GM23338 (cell line): ENCODE measurements around the gene WASF2. TPM values are rescaled to one million over a fixed set of nuclear protein-coding genes. Genes with fewer than 3 reads are reported as not detected.
A peak's percentile ranks its signal among the peaks of the same experiment; 100 is the strongest.

Source experiments
- ATAC-seq: fragments of 200-7000 bp; cut with Tn5 transposase; 3 replicates; pipeline ENCODE4 v1.9.1; 2020
- DNase-seq: peaks from one replicate; pipeline ENCODE4 v3.0.0-alpha.2; 2015; ENCODE audit warnings: low spot score
- H2AFZ ChIP-seq: fragments of 200-600 bp; sonication (generic); 2 replicates; pipeline ENCODE4 v1.8.0; 2016; ENCODE audit warnings: antibody characterized with exemption, mild to moderate bottlenecking, moderate library complexity
- H3F3A ChIP-seq: fragments of 200-600 bp; sonication (generic); replicated peaks from 2 replicates; pipeline ENCODE4 v1.8.0; 2017; ENCODE audit warnings: antibody characterized with exemption, mixed run types, low read depth
- H3K27ac ChIP-seq: fragments of 200-600 bp; sonication (generic); 2 replicates; pipeline ENCODE4 v1.6.1; 2016; ENCODE audit warnings: low read depth
- H3K27me3 ChIP-seq: fragments of 200-600 bp; sonication (generic); 2 replicates; pipeline ENCODE4 v1.8.0; 2016; ENCODE audit warnings: mild to moderate bottlenecking, mixed run types, moderate library complexity; ENCODE audit not compliant: insufficient read depth
- H3K36me3 ChIP-seq: fragments of 200-600 bp; sonication (generic); 2 replicates; pipeline ENCODE4 v1.8.0; 2016; ENCODE audit warnings: mild to moderate bottlenecking; ENCODE audit not compliant: insufficient read depth
- H3K4me1 ChIP-seq: fragments of 200-600 bp; sonication (generic); 2 replicates; pipeline ENCODE4 v1.8.0; 2016; ENCODE audit warnings: mild to moderate bottlenecking, moderate library complexity; ENCODE audit not compliant: insufficient read depth
- H3K4me2 ChIP-seq: fragments of 200-600 bp; sonication (generic); 2 replicates; pipeline ENCODE4 v1.7.1; 2017; ENCODE audit warnings: mixed run types
- H3K4me3 ChIP-seq: fragments of 200-600 bp; sonication (generic); 2 replicates; pipeline ENCODE4 v1.6.1; 2016; ENCODE audit warnings: mixed run types
- H3K79me2 ChIP-seq: fragments of 200-600 bp; sonication (generic); replicated peaks from 2 replicates; pipeline ENCODE4 v1.8.0; 2017; ENCODE audit warnings: mild to moderate bottlenecking; ENCODE audit not compliant: insufficient read depth
- H3K9me2 ChIP-seq: fragments of 200-600 bp; sonication (generic); 2 replicates; pipeline ENCODE4 v1.8.0; 2017; ENCODE audit not compliant: insufficient read depth
- H4K20me1 ChIP-seq: fragments of 200-600 bp; sonication (generic); replicated peaks from 2 replicates; pipeline ENCODE4 v1.8.0; 2017; ENCODE audit warnings: mild to moderate bottlenecking; ENCODE audit not compliant: insufficient read depth
- H3K27ac Mint-ChIP-seq: 2 replicates; pipeline ENCODE4 v1.8.0; 2020; ENCODE audit warnings: inconsistent platforms, mild to moderate bottlenecking, moderate library complexity, mixed read lengths
- H3K27me3 Mint-ChIP-seq: 3 replicates; pipeline ENCODE4 v1.8.0; 2022; ENCODE audit warnings: low read depth, mild to moderate bottlenecking, moderate library complexity, mixed read lengths, inconsistent platforms; ENCODE audit not compliant: insufficient read depth, poor library complexity
- H3K36me3 Mint-ChIP-seq: 3 replicates; pipeline ENCODE4 v1.8.0; 2021; ENCODE audit warnings: low read depth, mild to moderate bottlenecking, inconsistent platforms, moderate library complexity, mixed read lengths
- H3K4me1 Mint-ChIP-seq: 3 replicates; pipeline ENCODE4 v1.8.0; 2020; ENCODE audit warnings: mild to moderate bottlenecking, inconsistent platforms, mixed read lengths
- H3K4me3 Mint-ChIP-seq: 3 replicates; pipeline ENCODE4 v1.8.0; 2021; ENCODE audit warnings: moderate library complexity, mild to moderate bottlenecking, inconsistent platforms, mixed read lengths
- H3K9me3 Mint-ChIP-seq: 3 replicates; pipeline ENCODE4 v1.8.0; 2020; ENCODE audit warnings: moderate library complexity, mild to moderate bottlenecking, inconsistent platforms, mixed read lengths
- CREB1 ChIP-seq: fragments of 250-450 bp; sonication (Bioruptor Pico); IDR thresholded peaks from 2 replicates; pipeline ENCODE4 v1.5.0; 2020; ENCODE audit warnings: low read depth, mild to moderate bottlenecking, moderate library complexity
- CTCF ChIP-seq, 2 experiments: fragments of 200-600 bp in 1 of 2; sonication (generic) in 1 of 2; conservative IDR thresholded peaks; 2 replicates each; pipeline versions ENCODE4 v1.5.1 to v1.6.1; 2016 to 2017; ENCODE audit warnings: antibody characterized with exemption in 2 of 2, low read depth in 2 of 2, mild to moderate bottlenecking in 2 of 2, moderate library complexity in 1 of 2
- ETS1 ChIP-seq: IDR thresholded peaks from 2 replicates; pipeline ENCODE4 v1.6.1; 2016; ENCODE audit warnings: antibody characterized with exemption
- EZH2phosphoT487 ChIP-seq: fragments of 200-600 bp; sonication (generic); IDR thresholded peaks from one replicate; pipeline ENCODE4 v1.8.1; 2018; ENCODE audit warnings: antibody characterized with exemption; ENCODE audit not compliant: unreplicated experiment
- JUNB ChIP-seq: IDR thresholded peaks from one replicate; pipeline ENCODE4 v1.6.1; 2016; ENCODE audit warnings: antibody characterized with exemption; ENCODE audit not compliant: unreplicated experiment
- NANOG ChIP-seq: IDR thresholded peaks from 2 replicates; pipeline ENCODE4 v1.6.1; 2016; ENCODE audit warnings: antibody characterized with exemption, borderline replicate concordance
- POLR2AphosphoS5 ChIP-seq: IDR thresholded peaks from 2 replicates; pipeline ENCODE4 v1.6.1; 2016; ENCODE audit warnings: antibody characterized with exemption, low read depth
- STAT1 ChIP-seq: IDR thresholded peaks from one replicate; pipeline ENCODE4 v1.6.1; 2016; ENCODE audit warnings: antibody characterized with exemption; ENCODE audit not compliant: unreplicated experiment
- ZNF114 ChIP-seq: fragments of 250-450 bp; sonication (Bioruptor Pico); IDR thresholded peaks from 2 replicates; pipeline ENCODE4 v1.5.0; 2020; ENCODE audit warnings: mild to moderate bottlenecking, moderate library complexity
- ZNF331 ChIP-seq: fragments of 250-450 bp; sonication (Bioruptor Pico); IDR thresholded peaks from 2 replicates; pipeline ENCODE4 v1.5.0; 2020; ENCODE audit warnings: low read depth, mild to moderate bottlenecking, moderate library complexity
- polyA plus RNA-seq: library from polyadenylated mRNA; unstranded; fragments of >200 nt; fragmentation: Nextera tagmentation; extraction: Ambion mirVana; gene quantifications from 2 replicates; pipeline ENCODE4 v1.2.1, GENCODE V29; 2016
- total RNA-seq: library from RNA; depleted of rRNA; stranded (reverse); fragments of >200 nt; shearing (Covaris generic); gene quantifications from 2 replicates; pipeline ENCODE4 v1.2.3, GENCODE V29; 2014

WASF2 gene
- total and polyA plus RNA-seq, 2 experiments from 2014 or later, result 40.9 to 95.6 TPM

GRCh38 chr1:27527890-27528817, 38.2 kb upstream of the WASF2 start:
- peak overlapping the region; percentile 95 for H3K4me2 ChIP-seq
- peak overlapping the region; percentile 74 for H3K4me3 Mint-ChIP-seq
- H3K9me2 ChIP-seq, result no peaks in the 10 kb centered on the region
- peaks cover 61% of the 10 kb centered on the region for H3K4me1 Mint-ChIP-seq
- peak overlapping the region; percentile 91 for H2AFZ ChIP-seq
- peaks cover 39% of the 10 kb centered on the region for H3F3A ChIP-seq
- H3K36me3 ChIP-seq, result no peaks in the 10 kb centered on the region
- H3K36me3 Mint-ChIP-seq, result peaks cover under 1% of the 10 kb centered on the region; the same call in 1 of the 3 replicates
- peak; percentile 81 for DNase-seq
- H3K4me3 ChIP-seq, result peak overlapping the region; percentile 78
- H3K27ac Mint-ChIP-seq, result no peak overlapping the region
- peaks cover 7% of the 10 kb centered on the region; the same call in 1 of the 2 replicates for H3K27me3 ChIP-seq
- no peak for TF ChIP-seq ZNF331 (CRISPR knock-in tag)
- peaks cover 46% of the 10 kb centered on the region for H3K4me1 ChIP-seq
- no peaks in the 10 kb centered on the region for H3K79me2 ChIP-seq
- peak; percentile 55 for ATAC-seq
- H4K20me1 ChIP-seq, result no peaks in the 10 kb centered on the region
- peaks cover 23% of the 10 kb centered on the region for H3K27me3 Mint-ChIP-seq
- no peaks in the 10 kb centered on the region; the same call in 2 of the 3 replicates for H3K9me3 Mint-ChIP-seq
- H3K27ac ChIP-seq, result no peak overlapping the region

- no peak overlapping the region; the same call in 1 of the 2 replicates for H3K27ac Mint-ChIP-seq
- ATAC-seq, result peak; percentile 29
- peaks cover 54% of the 10 kb centered on the region for H3K4me1 ChIP-seq
- peaks cover 21% of the 10 kb centered on the region for H3K27me3 Mint-ChIP-seq
- H3K4me2 ChIP-seq, result peak overlapping the region; percentile 95
- peaks cover 61% of the 10 kb centered on the region for H3K4me1 Mint-ChIP-seq
- peak overlapping the region; percentile 91 for H2AFZ ChIP-seq
- peaks cover 7% of the 10 kb centered on the region; the same call in 1 of the 2 replicates for H3K27me3 ChIP-seq
- no peaks in the 10 kb centered on the region for H3K79me2 ChIP-seq
- H3K9me2 ChIP-seq, result no peaks in the 10 kb centered on the region
- H4K20me1 ChIP-seq, result no peaks in the 10 kb centered on the region
- H3F3A ChIP-seq, result peaks cover 39% of the 10 kb centered on the region
- H3K36me3 ChIP-seq, result no peaks in the 10 kb centered on the region
- no peak overlapping the region for H3K27ac ChIP-seq
- peak overlapping the region; percentile 78 for H3K4me3 ChIP-seq
- DNase-seq, result peak; percentile 91
- no peaks in the 10 kb centered on the region for H3K36me3 Mint-ChIP-seq
- H3K9me3 Mint-ChIP-seq, result no peaks in the 10 kb centered on the region
- H3K4me3 Mint-ChIP-seq, result peak overlapping the region; percentile 66
- TF ChIP-seq EZH2phosphoT487 (no peak), JUNB (no peak), CREB1 (CRISPR knock-in tag) (peak; percentile 60), STAT1 (no peak), POLR2AphosphoS5 (no peak), CTCF (conservative IDR thresholded peaks at IDR 0.05; ENCODE audit: low read depth in 2 of 2) (no peak), ETS1 (0 out of 2 replicates have a peak, but pooled peaks have one; percentile 29), ZNF114 (CRISPR knock-in tag) (no peak), NANOG (no peak; the same call in 1 of the 2 replicates), ZNF331 (CRISPR knock-in tag) (no peak)
Observed at GRCh38 chr1:27527223-27527889, 37.4 kb upstream of the WASF2 start.
